ENCODE measurements around the gene KRT15.

DNA sequence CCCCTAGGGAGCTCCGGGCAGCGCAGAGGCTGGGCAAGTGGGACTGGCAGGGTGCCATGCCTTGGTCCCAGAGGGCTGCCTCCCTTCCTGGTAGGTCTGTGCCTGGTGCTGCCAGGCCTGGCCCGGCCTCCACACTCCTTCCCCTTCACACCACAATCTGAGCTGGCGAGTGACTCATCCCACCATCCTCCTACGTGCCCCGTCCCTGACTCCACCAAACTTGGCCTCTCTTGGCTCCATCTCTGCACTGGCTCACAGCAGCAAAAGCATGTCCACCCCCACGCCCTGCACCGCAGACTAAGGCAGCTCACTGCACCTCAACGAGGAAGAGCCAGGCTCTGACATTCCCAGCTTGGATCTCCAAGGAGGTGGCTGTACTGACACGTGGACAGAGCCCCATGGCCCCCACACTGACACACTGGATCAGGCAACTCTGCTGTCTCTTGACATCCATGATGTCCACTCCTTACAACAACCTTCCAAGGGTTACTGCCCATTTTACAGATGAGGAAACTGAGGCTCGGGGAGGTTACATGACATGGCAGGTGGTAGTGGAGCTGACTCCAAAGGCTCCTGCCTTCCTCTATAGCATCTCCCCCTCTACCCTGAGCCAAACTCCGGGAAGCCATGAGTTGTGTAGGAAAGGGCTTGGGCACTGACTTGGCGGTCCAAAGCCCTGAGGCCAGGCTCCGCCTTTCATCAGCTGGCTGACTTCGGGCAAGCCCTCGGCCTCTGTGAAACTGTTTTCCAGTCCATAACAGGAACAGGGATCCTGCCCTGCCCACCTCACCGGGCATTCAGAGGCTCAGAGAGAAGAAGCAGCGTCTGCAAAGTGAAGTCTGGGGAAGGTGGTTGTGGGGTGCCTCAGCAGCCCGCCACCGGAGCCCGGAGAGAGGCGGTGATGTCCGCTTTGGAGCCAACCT is 29.5 kb upstream of the KRT15 start:
- TF ChIP-seq, protein P1, sequence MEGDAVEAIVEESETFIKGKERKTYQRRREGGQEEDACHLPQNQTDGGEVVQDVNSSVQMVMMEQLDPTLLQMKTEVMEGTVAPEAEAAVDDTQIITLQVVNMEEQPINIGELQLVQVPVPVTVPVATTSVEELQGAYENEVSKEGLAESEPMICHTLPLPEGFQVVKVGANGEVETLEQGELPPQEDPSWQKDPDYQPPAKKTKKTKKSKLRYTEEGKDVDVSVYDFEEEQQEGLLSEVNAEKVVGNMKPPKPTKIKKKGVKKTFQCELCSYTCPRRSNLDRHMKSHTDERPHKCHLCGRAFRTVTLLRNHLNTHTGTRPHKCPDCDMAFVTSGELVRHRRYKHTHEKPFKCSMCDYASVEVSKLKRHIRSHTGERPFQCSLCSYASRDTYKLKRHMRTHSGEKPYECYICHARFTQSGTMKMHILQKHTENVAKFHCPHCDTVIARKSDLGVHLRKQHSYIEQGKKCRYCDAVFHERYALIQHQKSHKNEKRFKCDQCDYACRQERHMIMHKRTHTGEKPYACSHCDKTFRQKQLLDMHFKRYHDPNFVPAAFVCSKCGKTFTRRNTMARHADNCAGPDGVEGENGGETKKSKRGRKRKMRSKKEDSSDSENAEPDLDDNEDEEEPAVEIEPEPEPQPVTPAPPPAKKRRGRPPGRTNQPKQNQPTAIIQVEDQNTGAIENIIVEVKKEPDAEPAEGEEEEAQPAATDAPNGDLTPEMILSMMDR (IDR thresholded peaks at IDR 0.05), result no peak
- TF ChIP-seq POLR2A (IDR thresholded peaks at IDR 0.05), result peak; percentile 8
